ENCODE data around the gene SH2D3C.
A peak's percentile ranks its signal among the peaks of the same experiment; 100 is the strongest.

GRCh38 chr9:127825319-127826051 is 47.0 kb upstream of the SH2D3C start:
- TF ChIP-seq EZH2phosphoT487 (conservative IDR thresholded peaks at IDR 0.05; ENCODE audit: low read length) (no peak), CTCF (IDR thresholded peaks at IDR 0.05; ENCODE audit: insufficient read depth, low read length, poor library complexity, severe bottlenecking) (peak; percentile 50)

All from SU-DHL-6 (cell line).